Esophagus (tissue), 2 donors: ENCODE results near the gene LUC7L. TPM values are rescaled to one million over a fixed set of nuclear protein-coding genes. Genes with fewer than 3 reads are reported as not detected.
A peak's percentile ranks its signal among the peaks of the same experiment; 100 is the strongest.
"Not testable (repeated sequence)": the region's sequence is repeated elsewhere in the genome, so short reads cannot be mapped to it uniquely, and the experiment has no call there.

Source experiments
- H3K27ac ChIP-seq, 2 donors: one replicate each; pipeline ENCODE4 v1.5.1; 2013; ENCODE audit warnings: low read depth in 2 of 2, mild to moderate bottlenecking in 2 of 2, inconsistent platforms in 1 of 2, low read length in 1 of 2, moderate library complexity in 1 of 2
- H3K27me3 ChIP-seq, 2 donors: one replicate each; pipeline ENCODE4 v1.6.1; 2013; ENCODE audit warnings: low read length in 2 of 2, control low read depth in 1 of 2, mild to moderate bottlenecking in 1 of 2; ENCODE audit not compliant: insufficient read depth in 2 of 2, control insufficient read depth in 1 of 2
- H3K36me3 ChIP-seq, 2 donors: one replicate each; pipeline ENCODE4 v1.6.1; 2013; ENCODE audit warnings: low read length in 1 of 2; ENCODE audit not compliant: control insufficient read depth in 2 of 2, insufficient read depth in 2 of 2
- H3K4me1 ChIP-seq, 2 donors: one replicate each; pipeline ENCODE4 v1.6.1; 2013; ENCODE audit warnings: low read length in 1 of 2; ENCODE audit not compliant: control insufficient read depth in 2 of 2, insufficient read depth in 2 of 2
- H3K4me3 ChIP-seq, 2 donors: one replicate each; pipeline ENCODE4 v1.5.1; 2013; ENCODE audit warnings: low read length in 2 of 2, mild to moderate bottlenecking in 2 of 2, low read depth in 1 of 2, moderate library complexity in 1 of 2
- H3K9me3 ChIP-seq, 2 donors: one replicate each; pipeline ENCODE4 v1.6.1; 2013; ENCODE audit warnings: mild to moderate bottlenecking in 2 of 2, low read depth in 1 of 2, low read length in 1 of 2, moderate library complexity in 1 of 2; ENCODE audit not compliant: control insufficient read depth in 2 of 2, insufficient read depth in 1 of 2
- WGBS, 2 donors: extraction: QIAGEN DNeasy Blood & Tissue Kit; methylation state at CpG; one replicate each; pipeline ENCODE4 v1.1.7; 2013; 5-methylcytosine and 5-hydroxymethylcytosine counted together
- polyA plus RNA-seq, 2 donors: library from polyadenylated mRNA; stranded (reverse); fragments of 200-250 nt; gene quantifications; one replicate each; pipeline ENCODE4 v1.2.3, GENCODE V29; 2013
- donor health status: healthy with polysubstance abuse.
- donor health status: Bipolar disorder and iron deficiency.

The LUC7L gene
- polyA plus RNA-seq, 2 donors: 37.0 to 102 TPM

GRCh38 chr16:170788-171187, 58.5 kb downstream of the LUC7L start:
- H3K4me1 ChIP-seq: peaks cover 0 to 9% of the 10 kb centered on the region in 2 donors
- H3K4me3 ChIP-seq: no peak overlapping the region
- H3K27ac ChIP-seq: no peak overlapping the region
- 40 to 53% methylated on average over 1 of the region's 1 CpG for WGBS, 2 donors
- H3K27me3 ChIP-seq: peaks cover 0 to 27% of the 10 kb centered on the region in 2 donors
- H3K9me3 ChIP-seq: peaks cover 0 to 3% of the 10 kb centered on the region in 2 donors
- no peaks in the 10 kb centered on the region for H3K36me3 ChIP-seq

DNA sequence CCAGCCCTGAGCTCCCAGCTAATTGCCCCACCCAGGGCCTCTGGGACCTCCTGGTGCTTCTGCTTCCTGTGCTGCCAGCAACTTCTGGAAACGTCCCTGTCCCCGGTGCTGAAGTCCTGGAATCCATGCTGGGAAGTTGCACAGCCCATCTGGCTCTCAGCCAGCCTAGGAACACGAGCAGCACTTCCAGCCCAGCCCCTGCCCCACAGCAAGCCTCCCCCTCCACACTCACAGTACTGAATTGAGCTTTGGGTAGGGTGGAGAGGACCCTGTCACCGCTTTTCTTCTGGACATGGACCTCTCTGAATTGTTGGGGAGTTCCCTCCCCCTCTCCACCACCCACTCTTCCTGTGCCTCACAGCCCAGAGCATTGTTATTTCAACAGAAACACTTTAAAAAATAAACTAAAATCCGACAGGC, 59.2 kb downstream of the LUC7L start:
- H3K9me3 ChIP-seq, H3K36me3 ChIP-seq, H3K4me3 ChIP-seq, H3K27ac ChIP-seq: not testable (repeated sequence)
- 3 to 5% methylated on average over 5 of the region's 5 CpGs for WGBS, 2 donors
- H3K4me1 ChIP-seq: peaks cover 0 to 15% of the 10 kb centered on the region in 2 donors
- H3K27me3 ChIP-seq: peaks cover 0 to 29% of the 10 kb centered on the region in 2 donors

DNA sequence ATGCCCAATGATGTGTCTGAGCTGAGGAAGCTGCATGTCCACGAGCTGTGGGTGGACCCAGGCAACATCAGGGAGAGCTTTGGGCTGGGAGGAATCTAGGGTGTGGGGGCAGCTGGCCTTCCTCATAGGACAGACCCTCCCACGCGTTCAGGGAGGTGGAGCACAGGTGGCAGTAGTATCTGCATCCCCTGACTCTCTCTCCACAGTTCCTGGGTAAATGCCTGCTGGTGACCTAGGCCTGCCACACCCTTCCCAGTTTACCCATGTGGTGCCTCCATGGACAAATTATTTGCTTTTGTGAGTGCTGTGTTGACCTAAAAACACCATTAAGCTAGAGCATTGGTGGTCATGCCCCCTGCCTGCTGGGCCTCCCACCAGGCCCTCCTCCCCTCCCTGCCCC, 60.2 kb downstream of the LUC7L start:
- peaks cover 0 to 31% of the 10 kb centered on the region in 2 donors for H3K27me3 ChIP-seq
- no peak overlapping the region for H3K4me3 ChIP-seq
- peaks cover 0 to 3% of the 10 kb centered on the region in 2 donors for H3K9me3 ChIP-seq
- WGBS, 2 donors: 28 to 43% methylated on average over 3 of the region's 3 CpGs
- no peak overlapping the region for H3K27ac ChIP-seq
- peaks cover 0 to 16% of the 10 kb centered on the region in 2 donors for H3K4me1 ChIP-seq
- H3K36me3 ChIP-seq: no peaks in the 10 kb centered on the region

- no peak overlapping the region for H3K27ac ChIP-seq
- no peak overlapping the region for H3K4me3 ChIP-seq
- 57 to 58% methylated on average over 6 of the region's 6 CpGs for WGBS, 2 donors
- H3K4me1 ChIP-seq: peaks cover 0 to 16% of the 10 kb centered on the region in 2 donors
- peaks cover 0 to 3% of the 10 kb centered on the region in 2 donors for H3K9me3 ChIP-seq
- H3K27me3 ChIP-seq: peaks cover 0 to 31% of the 10 kb centered on the region in 2 donors
- no peaks in the 10 kb centered on the region for H3K36me3 ChIP-seq
These were observed 60.8 kb downstream of the LUC7L start for GRCh38 chr16:168424-168823.

- Histone ChIP-seq H3K27ac (no peak overlapping the region), H3K4me3 (no peak overlapping the region)
- 13 to 14% methylated on average over 11 of the region's 11 CpGs for WGBS, 2 donors
These were observed 62.0 kb downstream of the LUC7L start for GRCh38 chr16:167122-167690.

GRCh38 chr16:166375-167121, 62.7 kb downstream of the LUC7L start:
- H3K27me3 ChIP-seq: peaks cover 0 to 31% of the 10 kb centered on the region in 2 donors
- H3K4me3 ChIP-seq: peak overlapping the region in 1 of 2 donors; percentile 0
- no peak overlapping the region for H3K27ac ChIP-seq
- 4 to 6% methylated on average over 45 of the region's 45 CpGs for WGBS, 2 donors
- H3K36me3 ChIP-seq: no peaks in the 10 kb centered on the region
- peaks cover 0 to 3% of the 10 kb centered on the region in 2 donors for H3K9me3 ChIP-seq
- H3K4me1 ChIP-seq: peaks cover 0 to 16% of the 10 kb centered on the region in 2 donors

More at GRCh38 chr16:167122-167690, 62.0 kb downstream of the LUC7L start:
- H3K36me3 ChIP-seq: no peaks in the 10 kb centered on the region
- peaks cover 0 to 31% of the 10 kb centered on the region in 2 donors for H3K27me3 ChIP-seq
- peaks cover 0 to 16% of the 10 kb centered on the region in 2 donors for H3K4me1 ChIP-seq
- H3K9me3 ChIP-seq: peaks cover 0 to 3% of the 10 kb centered on the region in 2 donors

DNA sequence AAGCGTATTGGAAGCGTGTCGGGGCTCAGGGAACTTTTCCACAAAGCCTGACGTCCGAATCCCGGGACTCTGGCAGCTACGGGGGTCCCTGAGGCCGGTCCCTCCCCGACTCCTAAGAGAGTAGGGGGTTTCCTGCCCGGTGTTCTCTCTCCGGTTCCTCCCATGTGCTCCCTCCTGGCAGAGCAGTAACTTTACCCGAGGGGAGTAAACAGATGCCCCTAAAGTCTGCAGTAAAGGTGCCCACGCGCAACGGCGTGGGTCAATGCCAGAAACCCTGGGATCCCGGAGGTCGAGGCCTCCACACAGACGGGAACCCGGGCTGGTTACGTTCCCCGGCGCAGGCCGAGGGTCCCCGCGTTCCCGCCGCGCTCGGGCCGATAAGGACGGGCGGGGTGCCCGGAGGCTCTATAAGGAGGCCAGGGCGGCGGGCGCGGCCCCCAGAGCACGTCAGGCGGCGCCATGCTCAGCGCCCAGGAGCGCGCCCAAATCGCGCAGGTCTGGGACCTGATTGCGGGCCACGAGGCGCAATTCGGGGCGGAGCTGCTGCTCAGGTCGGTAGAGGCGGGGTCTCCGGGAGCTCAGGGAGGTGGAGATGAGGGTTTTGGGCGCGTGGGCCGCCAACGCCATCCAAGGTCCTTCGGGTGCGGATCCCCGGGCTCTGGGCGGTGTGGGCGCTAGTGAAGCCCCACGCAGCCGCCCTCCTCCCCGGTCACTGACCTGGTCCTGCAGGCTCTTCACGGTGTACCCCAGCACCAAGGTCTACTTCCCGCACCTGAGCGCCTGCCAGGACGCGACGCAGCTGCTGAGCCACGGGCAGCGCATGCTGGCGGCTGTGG, 63.5 kb downstream of the LUC7L start, which contains the start of gene HBM:
HBM (plus strand) TSS at position 440 of the 836 bp plus-strand sequence; CDS start at position 460, 20 bp downstream.
- H3K27ac ChIP-seq: no peak within 1 kb of the TSS
- 2% methylated on average over 65 to 75 of the region's 75 CpGs for WGBS, 2 donors
- peak within 1 kb of the TSS in 1 of 2 donors; percentile 0 for H3K4me3 ChIP-seq

DNA sequence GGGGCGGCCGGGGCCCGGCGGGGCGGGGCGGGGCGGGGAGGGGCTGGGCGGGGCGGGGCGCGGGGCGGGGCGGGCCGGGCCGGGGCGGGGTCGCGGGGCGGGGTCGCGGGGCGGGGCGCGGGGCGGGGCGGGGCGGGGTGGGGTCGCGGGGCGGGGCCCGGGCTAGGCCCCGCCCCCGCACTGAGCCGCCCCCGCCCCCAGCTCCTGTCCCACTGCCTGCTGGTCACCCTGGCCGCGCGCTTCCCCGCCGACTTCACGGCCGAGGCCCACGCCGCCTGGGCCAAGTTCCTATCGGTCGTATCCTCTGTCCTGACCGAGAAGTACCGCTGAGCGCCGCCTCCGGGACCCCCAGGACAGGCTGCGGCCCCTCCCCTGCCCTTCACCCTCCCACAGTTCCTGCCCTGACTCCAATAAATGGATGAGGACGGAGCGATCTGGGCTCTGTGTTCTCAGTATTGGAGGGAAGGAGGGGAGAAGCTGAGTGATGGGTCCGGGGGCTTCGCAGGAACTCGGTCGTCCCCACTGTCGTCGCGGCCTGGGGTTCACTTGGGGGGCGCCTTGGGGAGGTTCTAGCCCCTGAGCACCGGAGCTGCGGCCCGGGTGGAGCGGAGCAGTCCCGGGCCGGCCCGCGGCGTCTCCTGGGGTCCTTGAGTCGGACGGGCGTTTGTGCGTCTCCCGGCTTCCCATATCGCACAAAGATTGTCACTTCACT, 64.3 kb downstream of the LUC7L start:
- Histone ChIP-seq H3K27me3 (peaks cover 0 to 28% of the 10 kb centered on the region in 2 donors), H3K4me1 (peaks cover 0 to 16% of the 10 kb centered on the region in 2 donors), H3K9me3 (peaks cover 0 to 3% of the 10 kb centered on the region in 2 donors), H3K27ac (no peak overlapping the region), H3K4me3 (no peak overlapping the region), H3K36me3 (no peaks in the 10 kb centered on the region)
- 2 to 5% methylated on average over 30 to 70 of the region's 77 CpGs for WGBS, 2 donors

More for the DNA sequence above, 63.5 kb downstream of the LUC7L start, which contains the start of gene HBM:
- Histone ChIP-seq H3K36me3 (no peaks in the 10 kb centered on the region), H3K9me3 (peaks cover 0 to 3% of the 10 kb centered on the region in 2 donors), H3K4me1 (peaks cover 0 to 16% of the 10 kb centered on the region in 2 donors), H3K27me3 (peaks cover 0 to 29% of the 10 kb centered on the region in 2 donors)
